HepG2 (cell line): Measurements from ENCODE around the gene PLXNA4. TPM values are rescaled to one million over a fixed set of nuclear protein-coding genes. Genes with fewer than 3 reads are reported as not detected.

Experiments
- ATAC-seq: fragments of 200-7000 bp; cut with Tn5 transposase; 3 replicates; pipeline ENCODE4 v1.9.1; 2020; ENCODE audit warnings: mild to moderate bottlenecking, moderate library complexity
- BruUV-seq: library from RNA; stranded (reverse); fragments of 400-500 nt; replicated peaks from 2 replicates; lab custom pipeline; 2021; lab: Mats Ljungman, UMichigan
- CTCF ChIA-PET: fragments of 300-600 bp; formaldehyde crosslinking; extraction: SDS; loops from one replicate; lab custom pipeline; 2021; ENCODE audit warnings: low total read pairs, inconsistent platforms, low intra/inter-chr PET ratio; lab: Yijun Ruan, JAX
- POLR2A ChIA-PET: fragments of 350-600 bp; sonication (Branson Sonifier 250); formaldehyde crosslinking; loops from one replicate; lab custom pipeline; 2020; ENCODE audit warnings: antibody characterized with exemption, inconsistent platforms; lab: Yijun Ruan, JAX
- DNase-seq: peaks from one replicate; pipeline ENCODE4 v3.0.0-alpha.2; 2015; ENCODE audit warnings: low spot score
- FAIRE-seq: peaks from 3 replicates; lab custom pipeline; 2011; peaks lifted over from hg19 to GRCh38; lab: Jason Lieb, UNC
- H2AFZ ChIP-seq: one replicate; pipeline ENCODE4 v1.6.1; 2011; ENCODE audit warnings: low read length, inconsistent platforms
- H3K27ac ChIP-seq: fragments of 300-600 bp; 3 replicates; pipeline ENCODE4 v1.8.0; 2011; ENCODE audit warnings: mixed run types, mild to moderate bottlenecking, mixed read lengths, low read length, inconsistent platforms; ENCODE audit not compliant: insufficient read depth; ENCODE audit errors: extremely low read length
- H3K27me3 ChIP-seq, 2 experiments: fragments of 200-600 bp in 1 of 2; 2 replicates in 1 of 2; 3 replicates in 1 of 2; pipeline versions ENCODE4 v1.6.0 to v1.8.0; 2011; ENCODE audit warnings: low read length in 2 of 2, mild to moderate bottlenecking in 2 of 2, moderate library complexity in 2 of 2, inconsistent platforms in 1 of 2; ENCODE audit not compliant: insufficient read depth in 2 of 2, control insufficient read depth in 1 of 2
- H3K36me3 ChIP-seq, 2 experiments: fragments of 200-600 bp in 1 of 2; replicated peaks in 1 of 2; 2 replicates in 1 of 2; 3 replicates in 1 of 2; pipeline versions ENCODE4 v1.5.1 to v1.8.0; 2011; ENCODE audit warnings: low read length in 2 of 2, inconsistent platforms in 1 of 2; ENCODE audit not compliant: insufficient read depth in 2 of 2, control insufficient read depth in 1 of 2
- H3K4me1 ChIP-seq: 2 replicates; pipeline ENCODE4 v1.5.1; 2012; ENCODE audit warnings: low read length, inconsistent platforms; ENCODE audit not compliant: insufficient read depth
- H3K4me2 ChIP-seq: 2 replicates; pipeline ENCODE4 v1.6.0; 2011; ENCODE audit warnings: low read depth, low read length, inconsistent platforms
- H3K4me3 ChIP-seq, 3 experiments: fragments of 200-600 bp in 1 of 3; sonication (generic), shearing (Covaris generic) in 1 of 3; replicated peaks in 1 of 3; 2 replicates each; pipeline ENCODE4 v1.5.1; 2011 to 2016; ENCODE audit warnings: low read length in 3 of 3, inconsistent platforms in 2 of 3, low read depth in 2 of 3, mild to moderate bottlenecking in 2 of 3, control low read depth in 1 of 3, mixed read lengths in 1 of 3; ENCODE audit not compliant: insufficient read depth in 1 of 3
- H3K79me2 ChIP-seq: one replicate; pipeline ENCODE4 v1.6.1; 2011; ENCODE audit warnings: low read length, inconsistent platforms; ENCODE audit not compliant: insufficient read depth
- H3K9ac ChIP-seq: 2 replicates; pipeline ENCODE4 v1.6.0; 2011; ENCODE audit warnings: mild to moderate bottlenecking, low read depth, low read length, inconsistent platforms; ENCODE audit not compliant: insufficient read depth
- H3K9me3 ChIP-seq: 2 replicates; pipeline ENCODE4 v1.5.1; 2012; ENCODE audit warnings: mild to moderate bottlenecking, low read length
- H4K20me1 ChIP-seq: 2 replicates; pipeline ENCODE4 v1.6.0; 2011; ENCODE audit warnings: inconsistent platforms, mild to moderate bottlenecking, low read length, moderate library complexity; ENCODE audit not compliant: insufficient read depth
- DBP ChIP-seq: sonication (generic); formaldehyde crosslinking; IDR thresholded peaks from 2 replicates; pipeline ENCODE4 v1.4.0; 2020; ENCODE audit warnings: missing genetic modification reagents; ENCODE audit errors: not compliant biosample characterization
- FOXP4 ChIP-seq: sonication (generic); formaldehyde crosslinking; IDR thresholded peaks from 2 replicates; pipeline ENCODE4 v1.4.0; 2020; ENCODE audit warnings: missing genetic modification reagents
- MTERF4 ChIP-seq: sonication (generic); formaldehyde crosslinking; IDR thresholded peaks from 2 replicates; pipeline ENCODE4 v1.8.0; 2023; ENCODE audit warnings: mild to moderate bottlenecking, missing genetic modification reagents
- SUZ12 ChIP-seq: fragments of 150-350 bp; IDR thresholded peaks from 2 replicates; pipeline ENCODE4 v1.6.1; 2014; ENCODE audit warnings: low read depth, low read length
- WGBS: methylation state at CpG from one replicate; pipeline ENCODE4 v1.1.6; 2017; ENCODE audit warnings: low lambda C conversion rate; 5-methylcytosine and 5-hydroxymethylcytosine counted together
- in situ Hi-C: cut with HindIII; loops from 2 replicates; pipeline ENCODE4 v1.10.0; 2017; ENCODE audit warnings: low pct_unique_long_range_greater_than_20kb; ENCODE audit not compliant: extremely low pct_ligation_motif_present
- intact Hi-C: fragments of 100-400 bp; cut with micrococcal nuclease; formaldehyde crosslinking; loops from one replicate; pipeline ENCODE4 v1.10.0; 2022; ENCODE audit not compliant: unreplicated experiment
- polyA plus RNA-seq, 8 experiments: library from polyadenylated mRNA; depleted of rRNA in 3 of 8; stranded (reverse) in 7 of 8; unstranded in 1 of 8; fragments of >200 nt; fragmentation: Illumina TruSeq in 4 of 8; extraction: Trizol in 4 of 8; gene quantifications; 2 replicates each; pipeline versions ENCODE4 v1.2.1 to v1.2.3, GENCODE V29; 2011 to 2016; ENCODE audit warnings: low read depth in 4 of 8, missing spikeins in 1 of 8, mixed read lengths in 1 of 8; ENCODE audit not compliant: insufficient read depth in 1 of 8
- total RNA-seq, 5 experiments: library from RNA; depleted of rRNA; stranded (reverse); fragments of >200 nt; fragmentation: Illumina TruSeq; extraction: Trizol; gene quantifications; 2 replicates each; pipeline ENCODE4 v1.2.3, GENCODE V29; 2016; ENCODE audit warnings: low read depth in 1 of 5

Gene PLXNA4
- total and polyA plus RNA-seq, 2 of the 13 experiments (the other 11 are each of a cell fraction or from before 2014, with no cell fraction given) = 0.01 to 0.04 TPM

- H3K9ac ChIP-seq = no peak overlapping the region
- H3K9me3 ChIP-seq = no peaks in the 10 kb centered on the region
- WGBS = 2% methylated on average over 2 of the region's 2 CpGs
- ChIA-PET POLR2A (no interaction called here), CTCF (no interaction called here)
- no peak overlapping the region for H3K4me2 ChIP-seq
- BruUV-seq = no TSS peak
- 0 out of 5 replicates have a peak, but pooled peaks cover 0 to 18% of the 10 kb centered on the region in 2 experiments for H3K27me3 ChIP-seq
- in situ Hi-C loops = no loop called here
- H3K36me3 ChIP-seq = no peaks in the 10 kb centered on the region
- H3K27ac ChIP-seq = no peak overlapping the region
- ATAC-seq (no peak), FAIRE-seq (no peak), DNase-seq (no peak)
- intact Hi-C loops = no loop called here
- H3K4me3 ChIP-seq = no peak overlapping the region
- TF ChIP-seq SUZ12 = no peak
- TF ChIP-seq MTERF4 = no peak
- TF ChIP-seq DBP (CRISPR knock-in tag) = no peak
- TF ChIP-seq FOXP4 (CRISPR knock-in tag) = no peak
- no peak overlapping the region for H2AFZ ChIP-seq
- no peaks in the 10 kb centered on the region for H4K20me1 ChIP-seq
- no peaks in the 10 kb centered on the region for H3K4me1 ChIP-seq
- H3K79me2 ChIP-seq = no peaks in the 10 kb centered on the region
Measured at GRCh38 chr7:132419542-132419941, 156.7 kb downstream of the PLXNA4 start.
